Liver (tissue), 9 donors: ENCODE data around the gene HSPA12A. TPM values are rescaled to one million over a fixed set of nuclear protein-coding genes. Genes with fewer than 3 reads are reported as not detected.

ENCODE experiments used
- DNase-seq: peaks from one replicate; pipeline ENCODE4 v3.0.0-alpha.2; 2017; ENCODE audit warnings: low spot score
- H3K27ac ChIP-seq, 2 donors: one replicate each; pipeline ENCODE4 v1.7.0; 2013; ENCODE audit warnings: inconsistent platforms in 2 of 2, low read length in 2 of 2, control low read depth in 1 of 2, low read depth in 1 of 2, mild to moderate bottlenecking in 1 of 2
- H3K27me3 ChIP-seq, 4 donors: one replicate each; pipeline versions ENCODE4 v1.6.1 to v1.7.0; 2013; ENCODE audit warnings: low read length in 3 of 4, inconsistent platforms in 1 of 4, mild to moderate bottlenecking in 1 of 4, moderate library complexity in 1 of 4; ENCODE audit not compliant: control insufficient read depth in 4 of 4, insufficient read depth in 4 of 4
- H3K36me3 ChIP-seq, 4 donors: one replicate each; pipeline versions ENCODE4 v1.6.1 to v1.7.0; 2013; ENCODE audit warnings: low read length in 3 of 4, mild to moderate bottlenecking in 3 of 4, low read depth in 1 of 4, moderate library complexity in 1 of 4; ENCODE audit not compliant: control insufficient read depth in 4 of 4, insufficient read depth in 3 of 4
- H3K4me1 ChIP-seq, 4 donors: one replicate each; pipeline versions ENCODE4 v1.6.1 to v1.7.0; 2013; ENCODE audit warnings: low read length in 3 of 4, mild to moderate bottlenecking in 3 of 4, moderate library complexity in 1 of 4; ENCODE audit not compliant: control insufficient read depth in 4 of 4, insufficient read depth in 4 of 4
- H3K4me3 ChIP-seq, 3 donors: one replicate each; pipeline versions ENCODE4 v1.6.1 to v1.7.0; 2013; ENCODE audit warnings: low read length in 3 of 3, control low read depth in 1 of 3, low read depth in 1 of 3, mild to moderate bottlenecking in 1 of 3
- H3K9ac ChIP-seq, 2 donors: one replicate each; pipeline ENCODE4 v1.7.0; 2013; ENCODE audit warnings: low read length in 2 of 2, mild to moderate bottlenecking in 2 of 2, moderate library complexity in 2 of 2, control low read depth in 1 of 2, low read depth in 1 of 2
- H3K9me3 ChIP-seq, 4 donors: one replicate each; pipeline versions ENCODE4 v1.6.1 to v1.7.0; 2013; ENCODE audit warnings: low read length in 3 of 4; ENCODE audit not compliant: control insufficient read depth in 4 of 4
- FOXA1 ChIP-seq: IDR thresholded peaks from 2 replicates; pipeline ENCODE4 v1.6.1; 2016; ENCODE audit warnings: antibody characterized with exemption
- FOXA2 ChIP-seq: IDR thresholded peaks from 2 replicates; pipeline ENCODE4 v1.6.1; 2016; ENCODE audit warnings: antibody characterized with exemption
- HNF4G ChIP-seq: IDR thresholded peaks from 2 replicates; pipeline ENCODE4 v1.6.1; 2016; ENCODE audit warnings: antibody characterized with exemption
- JUND ChIP-seq, 2 donors: IDR thresholded peaks; 2 replicates each; pipeline ENCODE4 v1.6.1; 2016; ENCODE audit warnings: antibody characterized with exemption in 2 of 2
- MAX ChIP-seq: IDR thresholded peaks from 2 replicates; pipeline ENCODE4 v1.6.1; 2016; ENCODE audit warnings: antibody characterized with exemption
- RAD21 ChIP-seq, 2 donors: IDR thresholded peaks; 2 replicates each; pipeline ENCODE4 v1.6.1; 2016; ENCODE audit warnings: antibody characterized with exemption in 2 of 2, mild to moderate bottlenecking in 2 of 2
- RXRA ChIP-seq, 2 donors: IDR thresholded peaks; 2 replicates each; pipeline ENCODE4 v1.6.1; 2017 to 2018; ENCODE audit warnings: antibody characterized with exemption in 2 of 2, mild to moderate bottlenecking in 1 of 2
- SP1 ChIP-seq: IDR thresholded peaks from 2 replicates; pipeline ENCODE4 v1.6.1; 2018; ENCODE audit warnings: antibody characterized with exemption, mild to moderate bottlenecking
- TAF1 ChIP-seq: conservative IDR thresholded peaks from 2 replicates; pipeline ENCODE4 v1.6.1; 2016; ENCODE audit warnings: antibody characterized with exemption, mild to moderate bottlenecking
- WGBS: extraction: QIAGEN DNeasy Blood & Tissue Kit; methylation state at CpG from one replicate; pipeline ENCODE4 v1.1.7; 2013; 5-methylcytosine and 5-hydroxymethylcytosine counted together
- polyA plus RNA-seq, 2 donors: library from polyadenylated mRNA; stranded (reverse) in 1 of 2; unstranded in 1 of 2; fragments of 200-250 nt in 1 of 2; fragments of >200 nt in 1 of 2; fragmentation: Nextera tagmentation in 1 of 2; extraction: Ambion mirVana in 1 of 2; gene quantifications; one replicate each; pipeline versions ENCODE4 v1.2.1 to v1.2.3, GENCODE V29; 2013 to 2015
- total RNA-seq, 2 donors: library from RNA; depleted of rRNA; stranded (reverse); fragments of >200 nt; gene quantifications; one replicate each; pipeline ENCODE4 v1.2.3, GENCODE V29; 2014
- TF ChIP-seq, protein P1 (sequence below): IDR thresholded peaks from 2 replicates; pipeline ENCODE4 v1.6.1; 2016; ENCODE audit warnings: antibody characterized with exemption
- TF ChIP-seq, protein P2 (sequence below): IDR thresholded peaks from 2 replicates; pipeline ENCODE4 v1.6.1; 2016; ENCODE audit warnings: antibody characterized with exemption, mild to moderate bottlenecking
- donor health status: healthy.
- donor health status: healthy.
- donor health status: healthy.
- donor health status: healthy.
- donor health status: healthy.

HSPA12A gene
- total and polyA plus RNA-seq, 4 donors, result 1.3 to 4.5 (median 1.6) TPM

DNA sequence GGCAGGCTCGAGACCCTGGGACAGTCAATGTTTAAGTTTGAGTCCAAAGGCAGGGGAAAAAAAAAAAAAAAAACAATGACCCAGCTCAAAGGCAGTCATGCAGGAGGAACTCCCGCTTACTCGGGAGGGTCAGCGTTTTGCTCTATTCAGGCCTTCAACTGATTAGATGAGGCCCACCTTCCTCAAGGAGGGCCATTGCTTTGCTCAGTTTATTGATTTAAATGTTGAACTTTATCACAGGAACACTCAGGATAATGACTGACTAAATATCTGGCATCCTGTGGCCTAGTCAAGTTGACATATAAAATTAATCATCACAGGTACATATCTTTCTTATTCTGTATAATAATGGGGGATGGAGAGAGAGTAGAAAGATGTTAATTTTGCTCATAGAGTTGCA, 52.6 kb downstream of the HSPA12A start:
- no peak for TF ChIP-seq FOXA1
- TF ChIP-seq, protein P1, sequence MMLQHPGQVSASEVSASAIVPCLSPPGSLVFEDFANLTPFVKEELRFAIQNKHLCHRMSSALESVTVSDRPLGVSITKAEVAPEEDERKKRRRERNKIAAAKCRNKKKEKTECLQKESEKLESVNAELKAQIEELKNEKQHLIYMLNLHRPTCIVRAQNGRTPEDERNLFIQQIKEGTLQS, result no peak
- TF ChIP-seq, protein P2, sequence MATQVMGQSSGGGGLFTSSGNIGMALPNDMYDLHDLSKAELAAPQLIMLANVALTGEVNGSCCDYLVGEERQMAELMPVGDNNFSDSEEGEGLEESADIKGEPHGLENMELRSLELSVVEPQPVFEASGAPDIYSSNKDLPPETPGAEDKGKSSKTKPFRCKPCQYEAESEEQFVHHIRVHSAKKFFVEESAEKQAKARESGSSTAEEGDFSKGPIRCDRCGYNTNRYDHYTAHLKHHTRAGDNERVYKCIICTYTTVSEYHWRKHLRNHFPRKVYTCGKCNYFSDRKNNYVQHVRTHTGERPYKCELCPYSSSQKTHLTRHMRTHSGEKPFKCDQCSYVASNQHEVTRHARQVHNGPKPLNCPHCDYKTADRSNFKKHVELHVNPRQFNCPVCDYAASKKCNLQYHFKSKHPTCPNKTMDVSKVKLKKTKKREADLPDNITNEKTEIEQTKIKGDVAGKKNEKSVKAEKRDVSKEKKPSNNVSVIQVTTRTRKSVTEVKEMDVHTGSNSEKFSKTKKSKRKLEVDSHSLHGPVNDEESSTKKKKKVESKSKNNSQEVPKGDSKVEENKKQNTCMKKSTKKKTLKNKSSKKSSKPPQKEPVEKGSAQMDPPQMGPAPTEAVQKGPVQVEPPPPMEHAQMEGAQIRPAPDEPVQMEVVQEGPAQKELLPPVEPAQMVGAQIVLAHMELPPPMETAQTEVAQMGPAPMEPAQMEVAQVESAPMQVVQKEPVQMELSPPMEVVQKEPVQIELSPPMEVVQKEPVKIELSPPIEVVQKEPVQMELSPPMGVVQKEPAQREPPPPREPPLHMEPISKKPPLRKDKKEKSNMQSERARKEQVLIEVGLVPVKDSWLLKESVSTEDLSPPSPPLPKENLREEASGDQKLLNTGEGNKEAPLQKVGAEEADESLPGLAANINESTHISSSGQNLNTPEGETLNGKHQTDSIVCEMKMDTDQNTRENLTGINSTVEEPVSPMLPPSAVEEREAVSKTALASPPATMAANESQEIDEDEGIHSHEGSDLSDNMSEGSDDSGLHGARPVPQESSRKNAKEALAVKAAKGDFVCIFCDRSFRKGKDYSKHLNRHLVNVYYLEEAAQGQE, result no peak
- TF ChIP-seq TAF1, result no peak
- no peak for TF ChIP-seq JUND (IDR thresholded peaks at IDR 0.05)
- TF ChIP-seq MAX, result no peak
- TF ChIP-seq RXRA (IDR thresholded peaks at IDR 0.05), result no peak
- no peak overlapping the region for H3K9ac ChIP-seq
- H3K27me3 ChIP-seq, result no peaks in the 10 kb centered on the region
- no peak overlapping the region for H3K4me3 ChIP-seq
- 91% methylated on average over 4 of the region's 4 CpGs for WGBS
- peaks cover 0 to 5% (median 3%) of the 10 kb centered on the region in 4 donors for H3K4me1 ChIP-seq
- H3K27ac ChIP-seq, result no peak overlapping the region
- no peaks in the 10 kb centered on the region for H3K36me3 ChIP-seq
- no peaks in the 10 kb centered on the region for H3K9me3 ChIP-seq
- no peak for DNase-seq

DNA sequence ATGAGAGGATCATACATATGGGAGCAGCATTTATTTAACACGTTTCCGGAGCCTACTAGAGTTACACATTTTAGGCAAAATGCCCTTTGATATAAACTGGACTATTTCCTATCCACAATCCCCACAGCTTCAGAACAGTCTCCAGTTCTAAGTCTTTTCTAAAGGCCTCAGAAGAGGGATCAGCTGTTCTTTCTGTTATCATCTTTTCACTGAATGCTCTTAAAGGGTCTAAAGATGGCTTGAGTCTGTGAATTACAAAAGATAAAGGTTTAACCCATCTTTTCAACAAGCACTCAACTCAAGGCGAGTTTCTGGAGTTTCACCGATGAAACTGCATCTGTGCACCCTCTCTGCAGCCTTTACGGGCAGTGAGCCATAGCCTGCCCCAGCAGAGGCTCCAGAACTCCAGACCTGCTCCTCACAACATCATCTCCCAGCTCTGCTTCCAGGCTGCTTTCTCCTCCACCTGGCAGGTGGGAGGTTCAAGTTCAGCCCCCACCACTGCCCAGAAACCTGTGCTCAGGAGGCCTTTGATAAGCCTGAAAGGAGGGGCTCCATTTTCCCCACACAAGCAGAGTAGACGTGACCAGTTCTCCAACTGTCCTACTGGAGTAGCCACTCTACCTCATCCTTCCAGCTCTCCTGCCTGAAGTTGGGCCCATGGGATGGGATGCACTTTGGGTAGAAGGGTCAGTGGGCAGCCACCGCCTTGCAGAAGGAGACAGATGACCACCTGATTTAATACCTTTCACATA, 53.4 kb downstream of the HSPA12A start:
- Histone ChIP-seq H3K27ac (no peak overlapping the region), H3K4me3 (no peak overlapping the region), H3K9me3 (no peaks in the 10 kb centered on the region), H3K4me1 (peaks cover 0 to 5% (median under 1%) of the 10 kb centered on the region in 4 donors), H3K9ac (no peak overlapping the region), H3K27me3 (no peaks in the 10 kb centered on the region), H3K36me3 (no peaks in the 10 kb centered on the region)
- TF ChIP-seq FOXA1 (no peak), RAD21 (IDR thresholded peaks at IDR 0.05) (no peak), TAF1 (no peak), HNF4G (no peak), FOXA2 (no peak), SP1 (no peak)
- TF ChIP-seq, protein P2, result no peak
- no peak for DNase-seq
- 82% methylated on average over 7 of the region's 7 CpGs for WGBS
